ENCODE measurements around the gene CYP2A6.

The CYP2A6 gene

GRCh38 chr19:40800997-40801377, 49.3 kb downstream of the CYP2A6 start:
- H3K4me3 ChIP-seq (ENCODE audit: low read depth, low read length), result peak overlapping the region; percentile 17; the same call in 1 of the 2 replicates
- TF ChIP-seq, protein P1, sequence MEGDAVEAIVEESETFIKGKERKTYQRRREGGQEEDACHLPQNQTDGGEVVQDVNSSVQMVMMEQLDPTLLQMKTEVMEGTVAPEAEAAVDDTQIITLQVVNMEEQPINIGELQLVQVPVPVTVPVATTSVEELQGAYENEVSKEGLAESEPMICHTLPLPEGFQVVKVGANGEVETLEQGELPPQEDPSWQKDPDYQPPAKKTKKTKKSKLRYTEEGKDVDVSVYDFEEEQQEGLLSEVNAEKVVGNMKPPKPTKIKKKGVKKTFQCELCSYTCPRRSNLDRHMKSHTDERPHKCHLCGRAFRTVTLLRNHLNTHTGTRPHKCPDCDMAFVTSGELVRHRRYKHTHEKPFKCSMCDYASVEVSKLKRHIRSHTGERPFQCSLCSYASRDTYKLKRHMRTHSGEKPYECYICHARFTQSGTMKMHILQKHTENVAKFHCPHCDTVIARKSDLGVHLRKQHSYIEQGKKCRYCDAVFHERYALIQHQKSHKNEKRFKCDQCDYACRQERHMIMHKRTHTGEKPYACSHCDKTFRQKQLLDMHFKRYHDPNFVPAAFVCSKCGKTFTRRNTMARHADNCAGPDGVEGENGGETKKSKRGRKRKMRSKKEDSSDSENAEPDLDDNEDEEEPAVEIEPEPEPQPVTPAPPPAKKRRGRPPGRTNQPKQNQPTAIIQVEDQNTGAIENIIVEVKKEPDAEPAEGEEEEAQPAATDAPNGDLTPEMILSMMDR (IDR thresholded peaks at IDR 0.05; ENCODE audit: low read depth, low read length), result no peak

DNA sequence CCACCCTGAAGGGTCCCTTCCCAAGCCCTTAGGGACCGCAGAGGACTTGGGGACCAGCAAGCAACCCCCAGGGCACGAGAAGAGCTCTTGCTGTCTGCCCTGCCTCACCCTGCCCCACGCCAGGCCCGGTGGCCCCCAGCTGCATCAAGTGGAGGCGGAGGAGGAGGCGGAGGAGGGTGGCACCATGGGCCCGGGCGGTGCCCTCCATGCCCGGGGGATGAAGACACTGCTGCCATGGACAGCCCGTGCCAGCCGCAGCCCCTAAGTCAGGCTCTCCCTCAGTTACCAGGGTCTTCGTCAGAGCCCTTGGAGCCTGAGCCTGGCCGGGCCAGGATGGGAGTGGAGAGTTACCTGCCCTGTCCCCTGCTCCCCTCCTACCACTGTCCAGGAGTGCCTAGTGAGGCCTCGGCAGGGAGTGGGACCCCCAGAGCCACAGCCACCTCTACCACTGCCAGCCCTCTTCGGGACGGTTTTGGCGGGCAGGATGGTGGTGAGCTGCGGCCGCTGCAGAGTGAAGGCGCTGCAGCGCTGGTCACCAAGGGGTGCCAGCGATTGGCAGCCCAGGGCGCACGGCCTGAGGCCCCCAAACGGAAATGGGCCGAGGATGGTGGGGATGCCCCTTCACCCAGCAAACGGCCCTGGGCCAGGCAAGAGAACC, 49.8 kb downstream of the CYP2A6 start:
- H3K4me3 ChIP-seq (ENCODE audit: low read depth, low read length), result peak overlapping the region; percentile 87
- TF ChIP-seq, protein P1 (IDR thresholded peaks at IDR 0.05; ENCODE audit: low read depth, low read length), result no peak

DNA sequence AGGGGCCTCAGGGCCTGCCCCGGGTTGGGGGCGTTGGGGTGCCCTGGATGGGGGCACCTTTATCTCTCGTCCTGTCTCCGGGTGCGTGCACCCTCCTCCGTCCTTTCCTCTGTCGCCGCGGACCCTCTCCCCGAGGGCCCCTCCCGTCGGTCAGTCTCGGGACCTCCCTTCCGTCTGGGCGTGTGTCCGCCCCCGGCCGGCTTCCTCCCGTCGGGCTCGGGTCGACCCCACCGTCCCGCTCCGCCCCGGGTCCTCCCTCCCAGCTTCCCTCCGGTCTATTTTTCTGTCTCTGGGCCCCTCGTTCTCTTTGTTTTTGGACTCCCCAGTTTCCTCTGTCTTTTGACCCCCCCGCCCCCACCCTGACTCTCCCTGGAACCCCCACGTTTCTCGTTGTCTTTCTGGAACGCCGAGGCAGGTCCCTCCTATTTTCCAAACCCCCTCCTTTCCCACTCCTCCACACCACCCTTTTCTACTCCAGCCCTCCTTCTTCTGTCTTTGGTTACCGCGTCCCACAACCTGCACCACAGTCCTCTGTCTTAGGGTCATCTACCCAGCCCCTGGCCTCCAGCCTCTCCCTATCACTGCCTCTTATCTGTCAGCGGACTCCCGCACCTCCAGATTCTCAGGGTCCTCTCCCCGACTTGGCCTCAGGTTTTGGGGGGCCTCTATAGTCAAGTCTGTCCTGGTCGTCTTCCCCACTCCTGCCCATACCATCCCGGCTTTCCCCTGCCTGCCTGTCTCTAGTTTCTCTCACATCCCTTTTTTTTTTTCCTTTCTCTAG, 50.5 kb downstream of the CYP2A6 start:
- TF ChIP-seq, protein P1 (IDR thresholded peaks at IDR 0.05; ENCODE audit: low read depth, low read length), result no peak
- H3K4me3 ChIP-seq (ENCODE audit: low read depth, low read length), result peak overlapping the region; percentile 87

DNA sequence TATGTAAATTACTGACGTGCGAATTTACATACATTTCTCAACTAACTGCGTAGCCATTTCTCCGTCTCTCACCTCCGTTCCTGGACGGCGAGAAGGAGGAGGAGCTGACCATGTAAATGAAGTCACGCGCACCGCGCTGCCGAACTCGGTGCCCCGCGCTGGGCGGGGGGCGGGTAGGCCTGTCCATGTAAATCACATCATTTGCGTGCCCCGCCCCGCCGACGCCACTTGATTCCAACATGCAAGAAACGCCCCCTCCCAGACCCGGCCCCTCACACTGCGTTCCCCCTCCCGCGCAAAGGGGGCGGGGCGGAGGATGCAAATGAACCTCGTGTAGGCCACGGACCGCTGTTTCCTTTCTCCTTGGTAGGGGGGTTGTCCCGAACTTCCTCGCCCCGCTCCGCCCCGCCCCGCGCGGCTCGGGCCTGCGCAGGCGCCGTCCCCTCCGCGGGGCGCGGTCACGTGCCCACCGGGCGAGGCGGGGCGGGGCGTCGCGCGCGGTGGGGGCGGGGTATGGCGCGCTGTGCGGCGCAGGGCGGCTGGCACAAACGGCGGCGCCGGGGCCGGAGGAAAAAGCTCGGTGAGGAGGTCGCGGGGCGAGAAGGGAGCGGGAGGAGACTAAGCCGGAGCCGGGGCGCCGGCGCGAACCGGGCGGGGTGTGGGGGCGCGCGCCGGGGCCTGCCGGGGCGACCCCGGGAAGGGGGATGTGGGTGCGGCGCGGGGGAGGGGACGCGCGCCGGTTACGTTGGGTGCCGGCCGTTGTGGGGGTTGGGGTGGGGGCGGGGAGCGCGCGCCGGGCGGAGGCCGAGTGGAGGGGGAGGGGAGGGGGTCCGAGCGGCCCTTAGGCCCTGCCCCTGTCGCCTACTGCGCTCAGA, 51.3 kb downstream of the CYP2A6 start, which contains the start of gene EGLN2:
TSS of gene EGLN2 (plus strand) at position 509 of the 875 bp plus-strand sequence. CDS start 1,382 bp downstream, outside the sequence.
- TF ChIP-seq, protein P1 (IDR thresholded peaks at IDR 0.05; ENCODE audit: low read depth, low read length), result no peak
- H3K4me3 ChIP-seq (ENCODE audit: low read depth, low read length), result peak within 1 kb of the TSS; percentile 87

DNA sequence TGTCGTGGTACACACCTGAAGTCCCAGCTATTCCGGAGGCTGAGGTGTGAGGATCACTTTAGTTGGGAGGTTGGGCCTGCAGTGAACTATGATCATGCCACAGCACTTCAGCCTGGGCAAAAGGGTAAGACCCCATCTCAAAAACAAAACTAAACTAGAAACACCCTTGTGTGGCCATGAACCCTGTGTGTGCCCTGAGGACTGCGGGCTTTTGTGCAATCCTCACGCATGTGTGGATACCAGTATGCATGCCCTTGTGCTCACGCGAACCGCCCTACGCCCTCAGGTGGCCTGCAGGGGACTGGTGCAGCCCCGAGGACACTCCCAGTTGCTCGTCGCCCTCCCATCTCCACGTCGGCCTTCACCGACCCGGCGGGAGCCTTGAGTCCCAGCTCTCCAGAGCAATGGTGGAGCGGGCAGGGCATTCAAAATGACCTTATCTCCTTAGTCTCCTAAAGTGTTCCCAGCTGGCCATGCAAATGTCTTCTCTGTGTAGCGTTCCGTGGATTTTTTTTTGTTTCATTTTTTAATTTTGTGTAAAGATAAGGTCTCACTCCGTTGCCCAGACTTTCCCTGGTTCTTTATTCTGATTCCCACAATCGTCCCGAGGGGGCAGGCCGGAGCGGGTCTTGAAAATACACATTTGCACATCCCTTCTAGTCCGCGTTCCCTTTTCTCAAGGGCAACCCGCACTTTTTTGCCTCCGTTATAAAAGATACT, 52.1 kb downstream of the CYP2A6 start:
- peak overlapping the region; percentile 61 for H3K4me3 ChIP-seq (ENCODE audit: low read depth, low read length)
- TF ChIP-seq, protein P1 (IDR thresholded peaks at IDR 0.05; ENCODE audit: low read depth, low read length), result peak; percentile 44

- H3K4me3 ChIP-seq (ENCODE audit: low read depth, low read length), result no peak overlapping the region
- TF ChIP-seq, protein P1 (IDR thresholded peaks at IDR 0.05; ENCODE audit: low read depth, low read length), result no peak
Observed at GRCh38 chr19:40797166-40797962, 52.9 kb downstream of the CYP2A6 start.
